Neutrophil (primary cell): ENCODE results near the gene GATD1.

Experiments used
- H3K27ac ChIP-seq: fragments of 200-600 bp; sonication (generic); 2 replicates; pipeline ENCODE4 v1.5.1; 2016; ENCODE audit warnings: mild to moderate bottlenecking, moderate library complexity
- H3K27me3 ChIP-seq: fragments of 200-600 bp; sonication (generic); 2 replicates; pipeline ENCODE4 v1.6.0; 2016; ENCODE audit warnings: mild to moderate bottlenecking
- H3K36me3 ChIP-seq: fragments of 200-600 bp; sonication (generic); 2 replicates; pipeline ENCODE4 v1.5.1; 2017
- H3K4me1 ChIP-seq, 2 experiments: fragments of 200-600 bp in 1 of 2; sonication (generic) in 1 of 2; 1 replicate in 1 of 2; 2 replicates in 1 of 2; pipeline versions ENCODE4 v1.5.1 to v1.6.1; 2013 to 2016; ENCODE audit warnings: low read depth in 1 of 2, low read length in 1 of 2, mild to moderate bottlenecking in 1 of 2, moderate library complexity in 1 of 2; ENCODE audit not compliant: control insufficient read depth in 1 of 2, insufficient read depth in 1 of 2
- H3K4me3 ChIP-seq, 2 experiments: fragments of 200-600 bp in 1 of 2; sonication (generic) in 1 of 2; 1 replicate in 1 of 2; 2 replicates in 1 of 2; pipeline ENCODE4 v1.5.1; 2013 to 2016; ENCODE audit warnings: low read depth in 1 of 2, low read length in 1 of 2, mild to moderate bottlenecking in 1 of 2, moderate library complexity in 1 of 2
- H3K9me3 ChIP-seq: fragments of 200-600 bp; sonication (generic); 2 replicates; pipeline ENCODE4 v1.5.1; 2016
- CTCF ChIP-seq: fragments of 200-600 bp; sonication (generic); IDR thresholded peaks from 2 replicates; pipeline ENCODE4 v1.5.1; 2016; ENCODE audit warnings: antibody characterized with exemption

Gene GATD1

GRCh38 chr11:788009-788640 lies 10.8 kb upstream of the GATD1 start:
- no peak for TF ChIP-seq CTCF
- Histone ChIP-seq H3K9me3 (no peaks in the 10 kb centered on the region), H3K27me3 (peaks cover 39% of the 10 kb centered on the region), H3K4me3 (no peak overlapping the region), H3K4me1 (peaks cover 0 to 2% of the 10 kb centered on the region in 2 experiments), H3K36me3 (peaks cover 7% of the 10 kb centered on the region), H3K27ac (no peak overlapping the region)

- TF ChIP-seq CTCF = no peak
- H3K4me1 ChIP-seq = peaks cover 0 to 2% of the 10 kb centered on the region in 2 experiments
- peaks cover 7% of the 10 kb centered on the region for H3K36me3 ChIP-seq
Observed at GRCh38 chr11:787084-787675, 9.9 kb upstream of the GATD1 start.

GRCh38 chr11:786235-787083 lies 9.2 kb upstream of the GATD1 start:
- Histone ChIP-seq H3K27ac (no peak overlapping the region), H3K4me1 (peaks cover 0 to 2% of the 10 kb centered on the region in 2 experiments), H3K9me3 (no peaks in the 10 kb centered on the region), H3K36me3 (peaks cover 2% of the 10 kb centered on the region), H3K27me3 (peaks cover 39% of the 10 kb centered on the region), H3K4me3 (no peak overlapping the region)
- TF ChIP-seq CTCF = no peak

More at GRCh38 chr11:787084-787675, 9.9 kb upstream of the GATD1 start:
- H3K27ac ChIP-seq = no peak overlapping the region
- H3K27me3 ChIP-seq = peaks cover 39% of the 10 kb centered on the region
- no peak overlapping the region for H3K4me3 ChIP-seq
- H3K9me3 ChIP-seq = no peaks in the 10 kb centered on the region

GRCh38 chr11:783581-784015 lies 6.3 kb upstream of the GATD1 start:
- H3K4me3 ChIP-seq = no peak overlapping the region
- no peaks in the 10 kb centered on the region for H3K36me3 ChIP-seq
- no peak for TF ChIP-seq CTCF
- H3K4me1 ChIP-seq = peaks cover under 1 to 4% of the 10 kb centered on the region in 2 experiments
- H3K27ac ChIP-seq = no peak overlapping the region
- H3K27me3 ChIP-seq = peaks cover 12% of the 10 kb centered on the region
- H3K9me3 ChIP-seq = no peaks in the 10 kb centered on the region

- H3K4me3 ChIP-seq = no peak overlapping the region
- no peak for TF ChIP-seq CTCF
- no peaks in the 10 kb centered on the region for H3K9me3 ChIP-seq
- no peak overlapping the region for H3K27ac ChIP-seq
- H3K4me1 ChIP-seq = peaks cover 11 to 13% of the 10 kb centered on the region in 2 experiments
- peaks cover under 1% of the 10 kb centered on the region for H3K27me3 ChIP-seq
- H3K36me3 ChIP-seq = no peaks in the 10 kb centered on the region
Observed at GRCh38 chr11:782264-783174, 5.2 kb upstream of the GATD1 start.
